ENCODE measurements around the gene LXN.

DNA sequence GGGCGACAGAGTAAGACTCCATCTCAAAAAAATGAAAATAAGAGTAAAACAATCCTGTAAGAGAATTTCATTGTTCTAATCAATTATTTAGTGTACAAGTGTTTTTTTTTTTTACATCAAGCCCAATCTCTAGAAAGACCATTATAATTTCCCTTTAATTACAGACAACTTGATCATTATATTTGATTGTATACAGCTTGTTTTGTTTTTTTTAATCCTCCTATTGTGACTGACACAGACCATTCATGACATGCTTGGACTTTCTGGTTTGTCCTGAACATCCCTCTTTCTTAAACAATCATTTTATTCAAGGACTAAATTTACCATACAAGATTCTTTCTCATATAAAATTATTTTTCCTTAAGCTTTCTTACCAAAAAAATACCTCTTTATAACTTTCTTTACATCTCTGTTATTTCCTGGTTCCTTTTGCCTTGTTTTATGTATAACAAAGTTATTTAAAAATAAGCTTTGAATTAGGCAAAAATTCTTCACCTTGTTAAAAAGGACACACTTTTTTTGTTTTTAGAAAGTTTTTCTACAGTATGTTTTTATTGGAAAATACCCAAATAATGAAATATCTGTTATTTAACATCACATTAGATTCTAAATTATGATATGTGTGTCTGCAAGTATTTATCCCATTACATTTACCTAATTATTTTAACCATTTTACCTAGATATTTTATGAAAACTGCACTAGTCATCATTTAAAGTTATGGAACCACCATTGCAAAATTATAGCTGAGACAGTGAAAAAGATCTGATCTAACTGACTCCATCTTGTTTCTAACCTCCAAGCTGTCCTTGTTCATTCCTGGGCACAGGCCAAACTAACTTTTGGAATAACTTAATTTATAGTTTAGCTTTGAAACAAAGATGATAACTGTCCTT lies 54.2 kb downstream of the LXN start:
- no peak for TF ChIP-seq EP300 (IDR thresholded peaks at IDR 0.05)
- TF ChIP-seq, protein P1, sequence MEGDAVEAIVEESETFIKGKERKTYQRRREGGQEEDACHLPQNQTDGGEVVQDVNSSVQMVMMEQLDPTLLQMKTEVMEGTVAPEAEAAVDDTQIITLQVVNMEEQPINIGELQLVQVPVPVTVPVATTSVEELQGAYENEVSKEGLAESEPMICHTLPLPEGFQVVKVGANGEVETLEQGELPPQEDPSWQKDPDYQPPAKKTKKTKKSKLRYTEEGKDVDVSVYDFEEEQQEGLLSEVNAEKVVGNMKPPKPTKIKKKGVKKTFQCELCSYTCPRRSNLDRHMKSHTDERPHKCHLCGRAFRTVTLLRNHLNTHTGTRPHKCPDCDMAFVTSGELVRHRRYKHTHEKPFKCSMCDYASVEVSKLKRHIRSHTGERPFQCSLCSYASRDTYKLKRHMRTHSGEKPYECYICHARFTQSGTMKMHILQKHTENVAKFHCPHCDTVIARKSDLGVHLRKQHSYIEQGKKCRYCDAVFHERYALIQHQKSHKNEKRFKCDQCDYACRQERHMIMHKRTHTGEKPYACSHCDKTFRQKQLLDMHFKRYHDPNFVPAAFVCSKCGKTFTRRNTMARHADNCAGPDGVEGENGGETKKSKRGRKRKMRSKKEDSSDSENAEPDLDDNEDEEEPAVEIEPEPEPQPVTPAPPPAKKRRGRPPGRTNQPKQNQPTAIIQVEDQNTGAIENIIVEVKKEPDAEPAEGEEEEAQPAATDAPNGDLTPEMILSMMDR (IDR thresholded peaks at IDR 0.05), result no peak
- TF ChIP-seq POLR2AphosphoS5 (IDR thresholded peaks at IDR 0.05), result no peak

Data from stomach (tissue), 4 donors.